GM19438 (cell line): Measurements from ENCODE around the gene MESP1.

Experiments used
- ATAC-seq: cut with Tn5 transposase; IDR thresholded peaks from one replicate; pipeline ENCODE4 v1.9.1; 2021; ENCODE audit warnings: low read depth; ENCODE audit not compliant: unreplicated experiment

MESP1 gene

GRCh38 chr15:89732451-89733172 is 18.4 kb downstream of the MESP1 start:
- ATAC-seq = no peak

- no peak for ATAC-seq
Measured at GRCh38 chr15:89731275-89731674, 19.8 kb downstream of the MESP1 start.

GRCh38 chr15:89728254-89728653 is 22.8 kb downstream of the MESP1 start:
- no peak for ATAC-seq

- ATAC-seq = no peak
Measured at GRCh38 chr15:89725064-89725463, 26.0 kb downstream of the MESP1 start.

GRCh38 chr15:89724621-89725020 is 26.4 kb downstream of the MESP1 start:
- no peak for ATAC-seq

- no peak for ATAC-seq
Measured at GRCh38 chr15:89723031-89723430, 28.0 kb downstream of the MESP1 start.

GRCh38 chr15:89714775-89715174 is 36.3 kb downstream of the MESP1 start:
- no peak for ATAC-seq

GRCh38 chr15:89707577-89707976 is 43.5 kb downstream of the MESP1 start:
- no peak for ATAC-seq

GRCh38 chr15:89704411-89704810 is 46.6 kb downstream of the MESP1 start:
- ATAC-seq = no peak
